ENCODE measurements around the gene XRCC1.

DNA sequence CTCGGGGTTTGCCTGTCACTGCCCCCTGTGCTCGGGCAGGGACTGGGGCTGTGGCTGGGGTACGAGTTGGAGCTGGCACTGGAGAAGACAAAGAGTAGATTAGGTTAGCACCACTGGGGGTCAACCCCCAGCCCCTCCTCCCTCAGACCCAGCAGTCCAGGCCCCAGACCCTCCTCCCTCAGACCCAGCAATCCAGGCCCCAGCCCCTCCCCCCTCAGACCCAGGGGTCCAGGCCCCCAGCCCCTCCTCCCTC is 23.2 kb downstream of the XRCC1 start:
- TF ChIP-seq, protein P1, sequence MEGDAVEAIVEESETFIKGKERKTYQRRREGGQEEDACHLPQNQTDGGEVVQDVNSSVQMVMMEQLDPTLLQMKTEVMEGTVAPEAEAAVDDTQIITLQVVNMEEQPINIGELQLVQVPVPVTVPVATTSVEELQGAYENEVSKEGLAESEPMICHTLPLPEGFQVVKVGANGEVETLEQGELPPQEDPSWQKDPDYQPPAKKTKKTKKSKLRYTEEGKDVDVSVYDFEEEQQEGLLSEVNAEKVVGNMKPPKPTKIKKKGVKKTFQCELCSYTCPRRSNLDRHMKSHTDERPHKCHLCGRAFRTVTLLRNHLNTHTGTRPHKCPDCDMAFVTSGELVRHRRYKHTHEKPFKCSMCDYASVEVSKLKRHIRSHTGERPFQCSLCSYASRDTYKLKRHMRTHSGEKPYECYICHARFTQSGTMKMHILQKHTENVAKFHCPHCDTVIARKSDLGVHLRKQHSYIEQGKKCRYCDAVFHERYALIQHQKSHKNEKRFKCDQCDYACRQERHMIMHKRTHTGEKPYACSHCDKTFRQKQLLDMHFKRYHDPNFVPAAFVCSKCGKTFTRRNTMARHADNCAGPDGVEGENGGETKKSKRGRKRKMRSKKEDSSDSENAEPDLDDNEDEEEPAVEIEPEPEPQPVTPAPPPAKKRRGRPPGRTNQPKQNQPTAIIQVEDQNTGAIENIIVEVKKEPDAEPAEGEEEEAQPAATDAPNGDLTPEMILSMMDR (IDR thresholded peaks at IDR 0.05) = no peak
- TF ChIP-seq POLR2A (IDR thresholded peaks at IDR 0.05) = no peak

Measured in right lobe of liver (tissue), 4 donors.